Neuronal stem cell (in vitro differentiated cells): ENCODE measurements around the gene MAP7D1.

Experiments used
- DNase-seq: peaks from one replicate; pipeline ENCODE4 v3.0.0-alpha.2; 2013; ENCODE audit warnings: low spot score
- H2AFZ ChIP-seq: one replicate; pipeline ENCODE4 v1.6.1; 2013; ENCODE audit warnings: mild to moderate bottlenecking, low read length, inconsistent platforms
- H2AK5ac ChIP-seq: 2 replicates; pipeline ENCODE4 v1.6.1; 2013; ENCODE audit warnings: low read depth, mild to moderate bottlenecking, inconsistent platforms, low read length, moderate library complexity, mixed read lengths
- H2BK120ac ChIP-seq: 2 replicates; pipeline ENCODE4 v1.6.1; 2013; ENCODE audit warnings: low read depth, mild to moderate bottlenecking, inconsistent platforms, low read length, moderate library complexity, mixed read lengths
- H2BK12ac ChIP-seq: one replicate; pipeline ENCODE4 v1.6.1; 2013; ENCODE audit warnings: low read length, inconsistent platforms
- H2BK15ac ChIP-seq: 2 replicates; pipeline ENCODE4 v1.6.1; 2013; ENCODE audit warnings: mild to moderate bottlenecking, low read length, inconsistent platforms, mixed read lengths
- H2BK5ac ChIP-seq: one replicate; pipeline ENCODE4 v1.6.1; 2013; ENCODE audit warnings: inconsistent platforms, mild to moderate bottlenecking, low read length, moderate library complexity
- H3K14ac ChIP-seq: one replicate; pipeline ENCODE4 v1.6.1; 2013; ENCODE audit warnings: low read length, inconsistent platforms
- H3K18ac ChIP-seq: 2 replicates; pipeline ENCODE4 v1.6.1; 2013; ENCODE audit warnings: low read length, inconsistent platforms
- H3K23ac ChIP-seq: 2 replicates; pipeline ENCODE4 v1.6.1; 2013; ENCODE audit warnings: low read depth, mild to moderate bottlenecking, mixed read lengths, low read length, inconsistent platforms; ENCODE audit not compliant: poor library complexity
- H3K27ac ChIP-seq: replicated peaks from 3 replicates; pipeline ENCODE4 v1.5.1; 2013; ENCODE audit warnings: low read length, inconsistent platforms
- H3K27me3 ChIP-seq, 3 experiments: 2 replicates each; pipeline ENCODE4 v1.6.1; 2013; ENCODE audit warnings: low read length in 3 of 3, mild to moderate bottlenecking in 2 of 3, inconsistent platforms in 1 of 3, low read depth in 1 of 3, mixed read lengths in 1 of 3, moderate library complexity in 1 of 3; ENCODE audit not compliant: control insufficient read depth in 3 of 3, insufficient read depth in 3 of 3
- H3K36me3 ChIP-seq, 2 donors: replicated peaks in 1 of 2; 2 replicates each; pipeline ENCODE4 v1.6.1; 2013; ENCODE audit warnings: low read length in 2 of 2; ENCODE audit not compliant: control insufficient read depth in 2 of 2, insufficient read depth in 2 of 2
- H3K4ac ChIP-seq: 2 replicates; pipeline ENCODE4 v1.6.1; 2013; ENCODE audit warnings: inconsistent platforms, mild to moderate bottlenecking, low read length, moderate library complexity
- H3K4me1 ChIP-seq, 2 donors: 1 replicate in 1 of 2; 2 replicates in 1 of 2; pipeline ENCODE4 v1.6.1; 2013; ENCODE audit warnings: low read length in 2 of 2, low read depth in 1 of 2; ENCODE audit not compliant: control insufficient read depth in 2 of 2, insufficient read depth in 1 of 2
- H3K4me2 ChIP-seq: one replicate; pipeline ENCODE4 v1.6.1; 2013; ENCODE audit warnings: mild to moderate bottlenecking, low read length, inconsistent platforms; ENCODE audit not compliant: insufficient read depth, poor library complexity, severe bottlenecking
- H3K4me3 ChIP-seq, 2 donors: 2 replicates each; pipeline ENCODE4 v1.5.1; 2013; ENCODE audit warnings: low read length in 2 of 2, mild to moderate bottlenecking in 2 of 2, inconsistent platforms in 1 of 2, moderate library complexity in 1 of 2
- H3K79me1 ChIP-seq: one replicate; pipeline ENCODE4 v1.6.1; 2013; ENCODE audit warnings: low read depth, mild to moderate bottlenecking, inconsistent platforms, low read length, moderate library complexity
- H3K9ac ChIP-seq: one replicate; pipeline ENCODE4 v1.6.1; 2013; ENCODE audit warnings: mild to moderate bottlenecking, low read depth, low read length, inconsistent platforms; ENCODE audit not compliant: poor library complexity
- H3K9me3 ChIP-seq, 2 donors: replicated peaks in 1 of 2; 2 replicates each; pipeline versions ENCODE3 to v1.6.1; 2013; ENCODE audit warnings: low read length in 2 of 2, mild to moderate bottlenecking in 2 of 2, inconsistent platforms in 1 of 2, low read depth in 1 of 2, mixed read lengths in 1 of 2, moderate library complexity in 1 of 2; ENCODE audit not compliant: control insufficient read depth in 2 of 2, insufficient read depth in 1 of 2
- H4K8ac ChIP-seq: one replicate; pipeline ENCODE4 v1.6.1; 2013; ENCODE audit warnings: low read depth, mild to moderate bottlenecking, inconsistent platforms, low read length, moderate library complexity
- H4K91ac ChIP-seq: one replicate; pipeline ENCODE4 v1.6.1; 2013; ENCODE audit warnings: low read length, low read depth, mild to moderate bottlenecking, inconsistent platforms; ENCODE audit not compliant: poor library complexity
- WGBS, 2 donors: extraction: QIAGEN DNeasy Blood & Tissue Kit; methylation state at CpG; one replicate each; pipeline ENCODE4 v1.1.7; 2013; ENCODE audit warnings: missing lambda C conversion rate in 2 of 2, mixed read lengths in 1 of 2; ENCODE audit not compliant: insufficient read length in 2 of 2, insufficient replicate concordance in 1 of 2; ENCODE audit errors: extremely low coverage in 2 of 2; 5-methylcytosine and 5-hydroxymethylcytosine counted together

Gene MAP7D1

DNA sequence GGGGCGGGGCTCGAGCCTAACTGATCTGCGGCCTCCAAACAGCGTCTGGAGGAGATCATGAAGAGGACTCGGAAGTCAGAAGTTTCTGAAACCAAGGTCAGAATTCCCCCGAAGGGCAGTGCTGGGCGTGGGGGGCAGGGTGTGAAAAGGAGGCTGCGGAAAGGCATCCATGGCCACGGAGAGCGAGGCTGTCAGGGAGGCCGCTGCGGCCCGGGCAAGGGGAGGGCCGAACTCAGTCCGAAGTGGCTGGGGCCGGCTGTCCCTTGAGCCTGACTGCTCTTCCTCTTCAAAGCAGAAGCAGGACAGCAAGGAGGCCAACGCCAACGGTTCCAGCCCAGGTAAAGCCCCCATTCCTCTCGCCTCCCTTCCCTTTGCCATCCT is 23.2 kb downstream of the MAP7D1 start:
- Histone ChIP-seq H2AFZ (no peak overlapping the region), H2BK15ac (no peak overlapping the region), H3K9me3 (peaks cover 0 to 2% of the 10 kb centered on the region in 2 donors), H4K8ac (no peak overlapping the region), H3K9ac (no peak overlapping the region), H2BK120ac (no peak overlapping the region), H2BK12ac (no peak overlapping the region), H3K4me3 (no peak overlapping the region), H3K36me3 (peaks cover 47 to 87% of the 10 kb centered on the region in 2 donors), H3K14ac (peak overlapping the region; percentile 2), H3K18ac (peak overlapping the region; percentile 72), H3K4ac (no peak overlapping the region), H3K4me2 (no peak overlapping the region), H2AK5ac (no peak overlapping the region), H3K27ac (no peak overlapping the region), H3K79me1 (peaks cover 14% of the 10 kb centered on the region), H2BK5ac (peak overlapping the region; percentile 39), H4K91ac (no peak overlapping the region), H3K4me1 (peaks cover 0 to 21% of the 10 kb centered on the region in 2 donors), H3K27me3 (no peaks in the 10 kb centered on the region), H3K23ac (no peak overlapping the region)
- DNase-seq = no peak
- WGBS, 2 donors = no CpG with 5 or more reads among the region's 19 CpGs

DNA sequence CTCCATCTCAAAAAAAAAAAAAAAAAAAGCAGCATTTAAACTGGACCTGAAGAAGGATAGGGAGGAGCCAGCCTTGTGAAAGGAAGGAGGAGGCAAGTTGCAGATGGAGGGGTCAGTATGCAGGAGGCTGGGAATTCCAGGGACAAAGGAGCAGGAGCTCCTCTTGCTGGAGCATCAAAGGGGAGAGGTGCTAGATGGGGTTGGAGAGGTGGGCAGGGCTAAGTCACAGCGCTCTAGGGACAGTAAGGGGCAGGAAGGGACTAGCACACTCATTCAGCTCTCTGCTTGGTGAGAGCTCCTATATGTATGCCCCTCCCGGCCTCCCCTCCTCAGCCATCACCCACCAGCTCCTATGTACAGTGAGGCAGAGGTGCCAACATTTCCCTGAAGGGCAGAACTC is 26.8 kb downstream of the MAP7D1 start:
- peaks cover 29 to 54% of the 10 kb centered on the region in 2 donors for H3K36me3 ChIP-seq
- H3K4me2 ChIP-seq = no peak overlapping the region

DNA sequence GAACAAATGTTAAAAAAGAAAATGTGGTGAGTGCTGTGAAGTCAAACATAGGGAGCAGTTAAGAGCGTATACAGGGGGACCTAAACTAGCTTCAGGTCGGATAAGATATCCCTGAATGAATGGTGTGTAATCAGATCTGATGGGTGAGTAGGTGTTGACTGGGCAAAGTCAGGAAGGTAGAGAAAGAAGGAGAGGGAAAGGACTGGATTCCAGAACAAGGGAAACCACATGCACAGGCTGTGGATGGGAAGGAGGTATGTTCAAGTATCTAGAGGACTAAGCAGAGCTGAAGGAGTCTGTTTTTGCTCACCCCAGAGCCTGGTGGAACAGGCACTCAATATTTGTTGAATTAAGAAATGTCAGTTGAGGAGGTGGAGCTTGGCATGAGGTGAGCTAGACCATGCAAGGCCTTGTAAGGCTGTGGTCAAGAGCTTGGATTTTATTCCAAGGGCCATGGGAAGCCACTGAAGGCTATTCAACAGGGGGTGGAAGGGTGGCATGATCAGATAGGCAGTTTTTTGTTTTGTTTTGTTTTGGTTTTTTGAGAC is 27.4 kb downstream of the MAP7D1 start:
- H3K27ac ChIP-seq = peak overlapping the region; percentile 5

More for the DNA sequence above, 26.8 kb downstream of the MAP7D1 start:
- Histone ChIP-seq H3K23ac (no peak overlapping the region), H2BK12ac (no peak overlapping the region), H3K9me3 (peaks cover 0 to 2% of the 10 kb centered on the region in 2 donors), H2AK5ac (no peak overlapping the region), H2BK15ac (no peak overlapping the region), H2BK120ac (no peak overlapping the region), H3K27ac (peak overlapping the region; percentile 23), H2AFZ (no peak overlapping the region), H4K91ac (no peak overlapping the region), H4K8ac (no peak overlapping the region), H2BK5ac (no peak overlapping the region), H3K27me3 (no peaks in the 10 kb centered on the region), H3K14ac (no peak overlapping the region), H3K9ac (no peak overlapping the region), H3K4me3 (no peak overlapping the region), H3K18ac (no peak overlapping the region), H3K4me1 (peaks cover 2 to 10% of the 10 kb centered on the region in 2 donors), H3K4ac (no peak overlapping the region), H3K79me1 (peaks cover 5% of the 10 kb centered on the region)
- no CpG with 5 or more reads among the region's 2 CpGs for WGBS, 2 donors
- DNase-seq = no peak

DNA sequence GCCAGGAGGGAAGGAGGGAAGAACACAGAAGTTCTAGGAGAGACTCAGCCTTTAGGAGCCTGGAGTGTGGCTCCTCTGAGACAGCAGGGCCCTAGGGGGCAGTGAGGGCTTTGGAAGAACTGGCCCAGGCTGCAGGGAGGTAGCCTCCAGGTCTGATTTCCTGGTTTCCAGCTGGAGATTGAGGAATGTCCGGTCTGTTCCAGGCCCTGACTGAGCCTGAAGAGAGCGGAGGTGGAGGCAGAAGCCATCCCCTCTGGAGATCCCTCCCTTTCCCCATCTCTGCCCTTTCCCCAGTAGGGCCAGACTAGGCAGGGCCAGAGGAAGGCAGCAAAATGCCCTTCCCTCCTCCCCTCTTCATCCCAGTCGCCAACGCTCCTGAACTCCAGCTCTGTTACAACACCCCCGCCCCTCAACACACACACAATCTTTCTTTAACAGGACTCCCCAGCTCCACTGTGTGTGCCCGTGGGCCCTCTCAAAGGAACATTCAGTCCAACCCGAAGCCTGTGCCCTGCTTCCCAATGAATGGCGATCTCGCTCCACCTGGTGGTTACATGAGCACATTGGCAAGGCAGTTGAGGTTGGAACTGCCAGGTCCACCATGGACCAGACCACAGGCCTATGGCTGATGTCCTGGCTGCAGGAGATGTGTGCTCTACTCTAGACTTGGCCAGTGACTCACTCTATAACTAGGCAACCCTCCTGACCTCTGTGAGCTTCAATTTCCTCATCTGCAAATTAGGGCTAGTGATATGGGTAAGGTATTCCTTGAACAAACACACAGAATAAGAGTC is 32.0 kb downstream of the MAP7D1 start:
- peak; percentile 73 for DNase-seq

More for the DNA sequence above, 27.4 kb downstream of the MAP7D1 start:
- DNase-seq = no peak
- peaks cover 4% of the 10 kb centered on the region for H3K79me1 ChIP-seq
- no peak overlapping the region for H3K23ac ChIP-seq
- H2AK5ac ChIP-seq = no peak overlapping the region
- no peak overlapping the region for H2BK12ac ChIP-seq
- no peak overlapping the region for H3K4ac ChIP-seq
- H3K9me3 ChIP-seq = peaks cover 0 to 2% of the 10 kb centered on the region in 2 donors
- no peak overlapping the region for H3K4me2 ChIP-seq
- peaks cover 6 to 9% of the 10 kb centered on the region in 2 donors for H3K4me1 ChIP-seq
- no peak overlapping the region for H3K14ac ChIP-seq
- no peak overlapping the region for H2AFZ ChIP-seq
- no peak overlapping the region for H2BK5ac ChIP-seq
- no peak overlapping the region for H2BK120ac ChIP-seq
- H4K8ac ChIP-seq = no peak overlapping the region
- H3K18ac ChIP-seq = no peak overlapping the region
- no peak overlapping the region for H3K9ac ChIP-seq
- H3K36me3 ChIP-seq = peaks cover 27 to 47% of the 10 kb centered on the region in 2 donors
- H3K27me3 ChIP-seq = no peaks in the 10 kb centered on the region
- H4K91ac ChIP-seq = no peak overlapping the region
- WGBS, 2 donors = no CpG with 5 or more reads among the region's 2 CpGs
- H3K4me3 ChIP-seq = no peak overlapping the region
- H2BK15ac ChIP-seq = no peak overlapping the region

More for the DNA sequence above, 32.0 kb downstream of the MAP7D1 start:
- Histone ChIP-seq H3K4ac (no peak overlapping the region), H3K18ac (peak overlapping the region; percentile 87), H3K27ac (peak overlapping the region; percentile 38), H4K8ac (no peak overlapping the region), H3K4me2 (peak overlapping the region; percentile 26), H2AFZ (peak overlapping the region; percentile 80), H3K9ac (no peak overlapping the region), H2BK120ac (no peak overlapping the region), H2BK12ac (peak overlapping the region; percentile 36), H2AK5ac (peak overlapping the region; percentile 51), H3K9me3 (no peaks in the 10 kb centered on the region), H3K4me3 (no peak overlapping the region), H4K91ac (no peak overlapping the region), H2BK5ac (no peak overlapping the region), H3K14ac (peak overlapping the region; percentile 17), H3K79me1 (no peaks in the 10 kb centered on the region), H3K36me3 (peaks cover 1 to 6% of the 10 kb centered on the region in 2 donors), H3K4me1 (peaks cover 3 to 6% of the 10 kb centered on the region in 2 donors), H2BK15ac (peak overlapping the region; percentile 35), H3K23ac (peak overlapping the region; percentile 25), H3K27me3 (no peaks in the 10 kb centered on the region)
- WGBS, 2 donors = no CpG with 5 or more reads among the region's 9 CpGs
